Cerebellar cortex (tissue), 1 donor: ENCODE results near the gene TAS2R19.

ENCODE experiments used
- DNase-seq: peaks from one replicate; pipeline ENCODE4 v3.0.0-alpha.2; 2015; ENCODE audit warnings: low spot score

The TAS2R19 gene

DNA sequence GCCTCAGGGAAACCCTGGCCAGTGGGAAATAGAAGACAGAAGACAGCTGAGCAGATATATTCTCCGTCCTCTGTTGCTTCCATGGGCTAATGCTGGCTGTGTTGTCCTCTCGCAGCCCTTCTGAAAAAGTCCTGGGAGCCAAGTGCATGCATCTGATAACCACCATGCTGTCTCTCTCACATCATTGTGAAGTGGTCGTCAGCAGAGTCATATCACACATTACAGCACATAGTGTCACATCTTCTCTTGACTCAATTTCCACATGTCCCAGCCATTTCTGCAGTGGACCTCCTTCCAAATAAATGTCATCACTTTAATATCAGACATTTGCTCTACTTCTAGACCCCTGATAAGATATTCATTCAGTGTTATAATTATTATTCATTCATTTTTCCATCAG is 28.1 kb downstream of the TAS2R19 start:
- DNase-seq, result no peak

DNA sequence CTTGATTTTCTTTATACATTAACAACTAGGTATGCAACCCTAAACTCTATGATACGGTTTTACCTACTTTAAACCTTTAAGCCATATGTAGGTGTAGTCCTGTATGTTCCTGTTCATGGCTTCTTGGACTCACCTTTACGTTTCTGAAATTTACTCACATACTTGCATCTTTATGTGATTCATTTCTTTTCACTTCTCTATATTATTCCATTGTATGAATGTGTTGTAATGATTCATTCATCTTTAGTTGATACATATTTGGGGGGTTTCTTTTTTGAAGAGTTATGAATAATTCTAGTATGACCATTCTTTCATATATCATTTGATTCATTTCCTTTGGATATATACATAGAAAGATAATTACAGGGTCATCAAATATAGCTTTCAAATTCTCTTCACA is 33.3 kb downstream of the TAS2R19 start:
- DNase-seq, result no peak

DNA sequence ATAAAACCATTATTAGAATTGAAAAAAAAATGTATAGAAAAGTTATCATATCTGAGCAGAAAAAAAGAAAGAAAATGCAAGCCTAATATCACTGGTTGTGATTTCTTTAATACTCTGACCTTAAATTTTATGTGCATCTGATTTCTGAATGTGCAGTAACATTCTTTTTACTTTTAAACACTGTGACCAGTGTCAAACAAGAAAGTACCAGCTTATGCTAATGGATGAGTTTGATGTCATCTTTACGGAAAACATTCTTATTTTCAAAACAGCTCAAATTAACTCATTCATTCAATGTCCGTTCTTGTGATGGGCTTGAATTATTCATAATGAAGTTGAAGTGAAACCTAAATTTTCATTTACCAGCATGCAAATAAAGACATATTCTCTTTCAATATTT is 35.6 kb downstream of the TAS2R19 start, which contains the start of gene TAS2R50:
Gene TAS2R50 (minus strand): TSS at position 101 of the 400 bp plus-strand sequence. CDS start 52 bp downstream, at position 49.
- no peak for DNase-seq

DNA sequence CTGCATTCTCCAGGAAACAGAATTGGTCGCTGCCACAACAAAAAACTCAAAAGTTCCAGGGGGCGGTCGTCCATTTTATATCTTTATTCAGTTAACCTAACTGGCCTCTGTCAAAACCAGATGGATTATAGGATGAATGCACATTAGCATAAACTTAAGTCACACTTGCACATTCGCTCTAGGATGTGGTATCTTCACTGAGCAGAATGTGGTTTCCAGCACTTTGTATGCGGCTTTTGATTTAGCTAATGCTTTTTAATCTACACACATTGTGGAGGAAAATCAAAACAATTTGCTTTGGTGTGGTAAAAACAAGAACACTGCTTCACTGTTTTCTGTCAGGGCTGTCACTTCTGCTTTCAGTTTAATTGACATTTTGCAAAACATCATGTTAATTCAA is 40.2 kb downstream of the TAS2R19 start:
- DNase-seq, result no peak

DNA sequence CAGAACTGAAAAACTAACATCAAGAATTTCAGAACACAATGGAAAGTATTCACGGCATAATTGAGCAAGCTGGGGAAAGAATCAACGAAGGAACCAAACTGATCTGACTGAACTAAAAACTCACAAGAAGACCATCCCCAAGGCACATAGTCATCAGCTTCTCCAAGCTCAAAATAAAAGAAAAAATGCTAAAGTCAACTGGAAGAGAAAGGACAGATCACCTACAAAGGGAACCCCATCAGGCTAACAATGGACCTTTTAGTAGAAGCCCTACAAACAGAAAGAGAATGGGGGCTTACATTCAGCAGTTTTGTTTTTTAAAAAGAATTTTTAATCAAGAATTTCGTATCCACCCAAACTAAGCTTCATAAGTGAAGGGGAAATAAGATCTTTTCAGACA is 47.5 kb downstream of the TAS2R19 start:
- no peak for DNase-seq
